WERI-Rb-1 (cell line): ENCODE measurements around the gene SGCA.

Experiments used
- DNase-seq: peaks from one replicate; pipeline ENCODE4 v3.0.0-alpha.2; 2020
- H3K27ac ChIP-seq: fragments of 250-450 bp; sonication (Bioruptor Pico); 2 replicates; pipeline ENCODE4 v1.5.1; 2020; ENCODE audit warnings: mild to moderate bottlenecking, moderate library complexity
- H3K27me3 ChIP-seq: fragments of 250-450 bp; sonication (Bioruptor Pico); 2 replicates; pipeline ENCODE4 v1.5.1; 2021; ENCODE audit warnings: mild to moderate bottlenecking, low read depth, moderate library complexity; ENCODE audit not compliant: insufficient read depth, severe bottlenecking
- H3K36me3 ChIP-seq: fragments of 250-450 bp; sonication (Bioruptor Pico); 2 replicates; pipeline ENCODE4 v1.5.1; 2020; ENCODE audit warnings: mild to moderate bottlenecking, moderate library complexity
- H3K4me3 ChIP-seq: 2 replicates; pipeline ENCODE4 v1.5.1; 2011; ENCODE audit warnings: low read depth, mild to moderate bottlenecking, control low read depth, low read length
- H3K9me3 ChIP-seq: fragments of 250-450 bp; sonication (Bioruptor Pico); 2 replicates; pipeline ENCODE4 v1.5.1; 2021; ENCODE audit warnings: mild to moderate bottlenecking, moderate library complexity; ENCODE audit not compliant: severe bottlenecking
- CTCF ChIP-seq: IDR thresholded peaks from 2 replicates; pipeline ENCODE4 v1.5.1; 2011; ENCODE audit warnings: low read depth, mild to moderate bottlenecking, control low read depth, inconsistent platforms, low read length

Gene SGCA

GRCh38 chr17:50170662-50171370 lies 5.0 kb downstream of the SGCA start:
- no peak for DNase-seq
- Histone ChIP-seq H3K27ac (no peak overlapping the region), H3K27me3 (no peaks in the 10 kb centered on the region), H3K4me3 (no peak overlapping the region), H3K36me3 (no peaks in the 10 kb centered on the region), H3K9me3 (no peaks in the 10 kb centered on the region)
- no peak for TF ChIP-seq CTCF

- Histone ChIP-seq H3K36me3 (no peaks in the 10 kb centered on the region), H3K27me3 (no peaks in the 10 kb centered on the region), H3K9me3 (no peaks in the 10 kb centered on the region), H3K4me3 (no peak overlapping the region), H3K27ac (no peak overlapping the region)
- DNase-seq, result no peak
- no peak for TF ChIP-seq CTCF
These were observed 5.7 kb downstream of the SGCA start for GRCh38 chr17:50171371-50172071.

DNA sequence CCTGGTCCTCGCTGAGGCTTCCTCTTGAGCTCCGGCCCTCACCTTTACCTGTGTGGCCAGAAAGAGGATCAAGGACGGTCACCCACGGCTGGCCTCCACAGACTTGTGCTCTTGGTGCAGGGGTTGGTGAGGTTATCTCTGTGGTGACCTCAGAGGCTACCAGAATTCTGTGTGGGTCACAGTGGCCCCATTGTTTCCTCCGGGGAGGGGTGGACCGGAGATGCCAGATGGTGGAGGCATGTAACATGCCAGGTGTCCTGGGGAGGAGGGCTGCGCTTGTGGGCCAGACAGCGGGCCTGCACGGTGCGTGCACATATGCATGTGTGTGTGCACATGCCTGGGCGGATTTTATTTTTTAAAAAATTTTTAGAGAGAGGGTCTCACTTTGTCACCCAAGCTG lies 6.3 kb downstream of the SGCA start:
- H3K27ac ChIP-seq, result no peak overlapping the region
- no peak for TF ChIP-seq CTCF
- no peaks in the 10 kb centered on the region for H3K36me3 ChIP-seq
- no peak overlapping the region for H3K4me3 ChIP-seq
- no peaks in the 10 kb centered on the region for H3K9me3 ChIP-seq
- no peak for DNase-seq
- H3K27me3 ChIP-seq, result no peaks in the 10 kb centered on the region

DNA sequence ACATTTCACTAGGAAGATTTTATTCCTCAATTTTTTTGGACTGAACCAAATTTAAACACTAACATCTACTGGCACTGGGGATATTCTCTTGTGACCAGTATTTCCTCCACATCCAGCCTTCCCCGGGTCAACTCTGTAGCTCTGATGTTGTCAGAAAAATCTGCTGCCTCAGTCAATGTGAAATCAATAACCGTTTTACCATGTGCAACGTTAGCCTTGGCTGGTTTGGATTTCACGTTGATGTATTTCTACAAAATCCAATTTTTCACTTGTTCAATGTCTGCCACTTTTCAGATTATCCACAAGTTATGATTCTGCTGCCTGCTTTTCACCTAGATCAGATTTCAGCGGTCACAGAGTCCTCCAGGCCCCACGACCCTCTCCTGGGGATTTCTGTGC lies 7.1 kb downstream of the SGCA start:
- H3K36me3 ChIP-seq, result no peaks in the 10 kb centered on the region
- H3K27ac ChIP-seq, result no peak overlapping the region
- TF ChIP-seq CTCF, result no peak
- no peaks in the 10 kb centered on the region for H3K27me3 ChIP-seq
- no peak for DNase-seq
- H3K9me3 ChIP-seq, result no peaks in the 10 kb centered on the region
- H3K4me3 ChIP-seq, result no peak overlapping the region

GRCh38 chr17:50173335-50173941 lies 7.6 kb downstream of the SGCA start:
- H3K27ac ChIP-seq, result no peak overlapping the region
- no peak for DNase-seq
- no peaks in the 10 kb centered on the region for H3K27me3 ChIP-seq
- H3K36me3 ChIP-seq, result no peaks in the 10 kb centered on the region
- H3K4me3 ChIP-seq, result no peak overlapping the region
- TF ChIP-seq CTCF, result no peak
- H3K9me3 ChIP-seq, result no peaks in the 10 kb centered on the region
